Middle frontal gyrus (tissue), 1 donor: Measurements from ENCODE around the gene EPHB2.
"Not testable (repeated sequence)": the region's sequence is repeated elsewhere in the genome, so short reads cannot be mapped to it uniquely, and the experiment has no call there.

Source experiments
- DNase-seq: peaks from one replicate; pipeline ENCODE4 v3.0.0-alpha.2; 2015; ENCODE audit warnings: low spot score; ENCODE audit errors: extremely low spot score

EPHB2 gene

GRCh38 chr1:22936681-22937080 is 226.0 kb downstream of the EPHB2 start:
- DNase-seq, result no peak

DNA sequence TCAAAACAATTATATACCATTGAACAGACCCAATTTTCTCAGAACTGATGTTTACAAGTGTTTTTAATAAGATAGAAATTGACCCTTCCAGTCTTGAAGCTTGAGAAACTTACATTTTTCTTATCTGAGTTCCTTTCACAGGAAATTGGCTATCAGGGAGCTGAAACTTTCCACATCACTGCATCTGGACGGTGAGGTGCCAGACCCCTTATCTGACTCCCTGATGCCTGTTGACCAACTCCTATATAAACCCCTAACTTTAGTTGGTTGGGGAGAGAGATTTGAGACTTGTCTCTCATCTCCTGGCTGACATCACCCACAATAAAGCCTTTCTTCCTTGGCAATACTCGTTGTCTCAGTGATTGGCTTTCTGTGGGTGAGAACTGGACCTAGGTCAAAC is 230.6 kb downstream of the EPHB2 start:
- no peak for DNase-seq

GRCh38 chr1:22944346-22945055 is 233.9 kb downstream of the EPHB2 start:
- no peak for DNase-seq

- DNase-seq, result not testable (repeated sequence)
These were observed 234.5 kb downstream of the EPHB2 start for GRCh38 chr1:22945171-22945570.

DNA sequence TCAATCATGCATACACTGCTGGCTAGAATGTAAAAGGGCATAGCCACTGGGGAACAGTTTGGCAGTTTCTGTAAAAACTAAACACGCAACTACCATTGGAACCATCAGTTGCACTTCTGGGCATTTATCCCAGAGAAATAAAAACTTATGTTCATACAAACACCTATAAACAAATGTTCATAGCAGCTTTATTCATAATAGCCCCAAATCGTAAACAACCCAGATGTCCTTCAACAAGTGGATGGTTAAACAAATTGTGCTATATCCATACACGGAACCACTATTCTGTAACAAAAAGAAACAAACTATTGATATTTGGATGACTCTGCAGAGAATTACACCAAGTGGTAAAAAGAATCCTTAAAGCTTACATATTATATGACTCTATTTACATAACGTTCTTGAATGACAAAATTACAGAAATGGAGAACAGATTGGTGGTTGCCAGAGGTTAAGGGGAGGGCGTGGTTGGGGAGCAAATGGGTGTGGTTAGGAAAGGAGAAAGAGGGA is 239.2 kb downstream of the EPHB2 start:
- DNase-seq, result no peak

DNA sequence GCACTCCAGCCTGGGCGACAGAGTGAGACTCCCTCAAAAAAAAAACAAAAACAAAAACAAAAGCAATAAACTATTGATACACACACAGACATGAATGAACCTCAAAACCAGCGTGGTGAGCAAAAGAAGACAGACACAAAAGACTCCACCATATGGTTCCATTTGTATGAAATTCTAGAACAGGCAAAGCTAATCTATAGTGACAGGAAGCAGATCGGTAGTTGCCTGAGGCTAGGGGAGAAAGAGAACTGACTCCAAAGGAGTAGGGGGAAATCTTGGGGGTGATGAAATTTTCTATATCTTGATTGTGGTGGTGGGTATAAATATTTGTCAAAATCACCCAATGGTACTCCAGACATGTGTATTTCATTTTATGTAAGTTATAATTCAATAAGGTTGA is 241.2 kb downstream of the EPHB2 start:
- no peak for DNase-seq

GRCh38 chr1:22952694-22953056 is 242.0 kb downstream of the EPHB2 start:
- DNase-seq, result no peak

DNA sequence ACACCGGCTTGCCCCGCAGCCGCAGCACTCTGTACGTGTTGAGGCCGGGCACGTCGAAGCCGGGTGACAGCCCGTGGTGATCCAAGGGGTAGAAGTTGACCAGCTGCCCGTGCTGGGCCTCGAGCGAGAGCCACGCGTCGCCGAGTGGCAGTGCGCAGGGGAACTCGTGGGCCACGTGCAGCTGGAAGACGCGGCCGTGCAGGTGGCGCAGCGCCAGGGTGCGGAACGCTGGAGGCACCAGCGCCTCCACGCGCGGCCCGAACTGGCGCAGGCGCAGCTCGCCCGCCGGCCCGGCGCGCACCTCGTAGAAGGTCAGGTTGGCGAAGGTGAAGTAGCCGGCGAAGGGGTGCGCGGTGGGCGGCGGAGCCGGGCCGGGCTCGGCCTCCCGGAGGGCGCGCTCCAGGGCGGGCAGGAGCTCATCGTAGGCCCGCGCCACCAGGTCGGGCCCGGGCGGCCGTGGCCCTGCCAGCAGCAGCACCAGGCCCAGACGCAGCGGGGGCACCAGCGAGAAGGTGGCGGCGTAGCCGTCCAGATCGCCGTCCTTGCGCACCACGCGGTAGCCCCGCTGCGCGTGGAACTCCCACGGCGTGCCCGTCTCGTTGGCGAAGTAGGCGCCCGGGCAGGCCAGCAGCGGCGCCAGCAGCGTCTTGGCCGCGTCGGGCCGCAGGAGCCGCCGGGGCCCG is 242.6 kb downstream of the EPHB2 start:
- DNase-seq, result no peak

DNA sequence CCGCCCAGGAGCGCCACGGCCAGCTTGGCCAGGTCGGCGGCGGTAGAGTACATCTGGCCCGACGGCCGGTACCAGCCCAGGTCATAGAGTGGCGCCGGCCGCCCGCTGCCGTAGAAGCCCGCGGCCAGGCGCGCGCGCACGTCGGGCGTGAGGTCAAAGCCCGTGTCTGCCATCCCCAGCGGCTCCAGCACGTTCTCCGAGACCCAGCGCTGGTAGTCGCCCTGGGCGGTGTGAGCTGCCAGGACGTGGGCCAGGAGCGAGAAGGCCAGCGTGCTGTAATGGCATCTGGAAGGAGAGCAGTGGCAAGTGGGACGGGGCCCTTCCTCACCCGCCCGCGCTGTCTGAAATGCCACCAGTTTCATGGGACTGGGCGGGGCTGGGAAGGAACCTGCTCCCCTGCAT is 243.1 kb downstream of the EPHB2 start:
- DNase-seq, result no peak

DNA sequence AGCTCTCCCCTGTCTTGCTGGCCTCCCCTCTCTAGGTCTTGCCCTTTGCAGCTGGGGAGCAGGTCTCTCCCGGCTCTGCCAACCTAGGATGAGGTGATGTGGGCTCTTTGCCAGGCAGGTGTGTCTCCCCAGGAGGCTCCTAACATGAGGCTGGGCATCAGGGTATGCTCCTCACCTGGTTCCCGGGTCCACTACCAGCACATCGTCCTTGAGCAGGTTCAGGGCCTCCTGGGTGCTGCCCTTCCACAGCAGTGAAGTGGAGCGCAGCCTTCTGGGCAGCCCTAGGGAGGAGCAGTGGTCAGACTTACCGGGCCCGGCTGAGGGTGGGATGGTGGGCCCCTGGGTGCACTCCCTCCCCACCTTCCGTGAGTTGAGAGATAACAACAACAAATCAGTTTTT is 244.5 kb downstream of the EPHB2 start:
- no peak for DNase-seq

DNA sequence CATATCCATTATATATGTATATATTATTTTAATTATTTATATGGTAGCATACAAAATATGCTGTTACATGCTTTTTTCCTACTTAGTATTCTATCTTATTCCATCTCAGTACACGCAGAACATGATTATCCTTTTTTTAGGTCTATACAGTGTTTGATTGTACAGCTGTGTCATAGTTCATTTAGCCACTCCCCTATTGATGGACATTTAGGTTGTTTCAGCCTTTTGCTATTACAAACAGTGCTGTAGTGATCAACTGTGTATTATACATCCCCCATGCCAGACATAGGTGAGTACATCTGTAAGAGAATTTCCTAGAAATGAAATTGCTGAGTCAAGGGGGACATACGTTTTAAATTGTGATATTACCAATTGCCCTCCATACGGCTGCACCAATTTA is 246.4 kb downstream of the EPHB2 start:
- no peak for DNase-seq

DNA sequence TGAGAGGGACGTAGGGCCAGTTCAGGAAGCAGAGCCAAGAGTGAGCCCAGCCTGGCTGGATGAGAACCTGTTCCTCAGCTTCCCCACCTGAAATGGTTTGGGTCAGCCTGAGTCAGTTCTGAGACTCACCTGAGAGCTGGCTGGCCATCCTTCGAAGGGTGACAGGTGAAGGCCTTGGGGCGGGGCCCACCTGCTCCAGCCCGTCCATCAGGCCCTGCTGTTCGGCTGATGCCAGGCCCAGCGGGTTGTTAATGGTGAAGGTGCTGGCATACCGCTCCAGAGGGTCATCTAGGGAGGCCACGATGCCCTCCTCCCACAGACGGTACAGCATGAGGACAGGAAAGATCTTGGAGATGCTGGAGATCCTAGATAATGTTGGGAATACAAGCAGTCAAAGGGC is 247.9 kb downstream of the EPHB2 start:
- no peak for DNase-seq

DNA sequence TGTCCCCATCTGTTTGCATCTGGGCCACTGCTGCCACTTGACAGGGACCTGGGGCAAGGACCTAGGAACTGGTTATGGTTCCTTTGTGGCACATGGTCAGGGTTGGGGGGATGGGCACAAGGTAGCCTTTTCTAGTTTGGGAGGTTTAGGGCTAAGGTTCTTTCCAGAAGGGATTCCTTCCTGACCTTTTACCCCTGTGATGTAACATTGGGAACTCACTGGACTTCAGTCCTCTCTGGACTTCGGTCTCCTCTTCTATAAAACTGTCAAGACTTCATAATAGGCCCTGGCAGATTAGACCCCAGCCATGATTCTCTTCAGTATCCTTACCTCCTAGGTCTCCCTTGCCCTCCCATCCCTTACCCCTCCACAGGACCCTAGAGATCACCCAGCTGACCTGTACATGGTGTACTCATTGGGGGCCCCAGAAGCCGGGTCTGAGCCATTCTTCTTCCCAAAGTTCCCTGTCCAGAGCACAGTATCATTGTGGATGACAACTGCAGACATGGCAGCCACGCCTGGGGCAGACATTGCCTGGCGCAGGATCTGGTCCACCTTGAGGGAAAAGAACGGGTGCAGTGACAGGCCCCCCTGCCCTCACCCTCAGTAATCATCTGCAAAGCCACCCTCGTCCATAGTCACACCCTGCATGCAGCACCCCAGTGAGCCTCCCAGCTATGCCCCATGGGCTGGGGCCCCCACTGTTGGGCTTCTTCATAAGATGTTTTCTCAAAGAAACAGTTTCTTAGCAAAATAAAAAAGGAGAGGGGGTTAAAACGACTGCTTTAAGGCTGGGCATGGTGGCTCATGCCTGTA is 249.1 kb downstream of the EPHB2 start:
- DNase-seq, result no peak

DNA sequence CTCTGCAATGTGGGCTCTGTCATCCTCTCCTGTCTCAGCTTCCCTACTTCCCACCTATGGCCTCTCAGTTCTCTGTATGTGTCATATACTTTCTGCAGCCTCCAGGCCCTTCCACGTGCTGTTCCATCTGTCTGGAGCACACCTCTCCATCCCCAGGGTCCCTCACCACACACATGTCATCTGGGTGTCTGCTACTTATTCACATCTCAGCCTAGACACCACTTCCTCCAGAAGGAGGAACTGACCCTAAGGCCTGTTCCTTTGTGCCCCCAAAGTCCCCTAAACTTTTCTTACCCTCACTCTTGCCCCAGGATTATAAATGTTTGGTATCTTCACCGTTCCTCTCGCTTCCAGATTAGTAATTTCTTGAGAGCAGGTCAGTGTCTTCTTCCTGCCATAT is 251.9 kb downstream of the EPHB2 start:
- no peak for DNase-seq

DNA sequence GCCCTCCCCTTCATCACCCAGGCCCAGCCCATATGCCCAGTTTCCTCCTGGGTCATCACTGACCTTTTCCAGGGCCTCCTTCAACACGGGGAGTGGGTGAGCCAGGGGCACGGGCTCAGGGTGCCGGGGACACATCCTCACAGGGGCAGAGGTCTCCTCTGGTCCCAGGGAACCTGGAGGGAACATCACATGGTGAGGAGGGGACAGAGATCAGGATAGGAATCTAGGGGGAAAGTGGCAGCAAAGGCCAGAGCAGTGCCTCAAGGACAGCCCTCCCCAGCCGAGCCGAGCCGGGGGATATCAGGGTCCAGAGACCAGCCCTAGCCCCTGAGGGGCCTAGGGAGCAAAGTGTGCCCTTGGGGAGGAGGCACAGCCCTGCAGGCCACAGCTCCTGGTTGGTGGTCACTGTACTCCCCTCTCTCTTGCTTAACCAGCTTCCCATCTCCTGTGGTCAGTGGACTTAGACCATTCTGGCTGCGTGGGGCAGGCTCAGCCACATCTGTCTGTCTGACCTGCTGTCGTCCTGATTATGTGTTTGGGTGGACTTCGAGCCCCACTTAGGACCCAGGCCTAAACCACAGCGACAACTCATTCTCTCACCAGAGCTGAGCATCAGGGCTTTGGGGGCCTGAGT is 252.5 kb downstream of the EPHB2 start:
- no peak for DNase-seq

- DNase-seq, result no peak
These were observed 255.7 kb downstream of the EPHB2 start for GRCh38 chr1:22966309-22966708.

GRCh38 chr1:22967833-22968232 is 257.2 kb downstream of the EPHB2 start:
- no peak for DNase-seq

- DNase-seq, result no peak
These were observed 258.7 kb downstream of the EPHB2 start for GRCh38 chr1:22969304-22969709.

GRCh38 chr1:22970096-22970495 is 259.5 kb downstream of the EPHB2 start:
- DNase-seq, result no peak
